HG03139 (cell line): Measurements from ENCODE around the gene POLD2.
"Not testable (repeated sequence)": the region's sequence is repeated elsewhere in the genome, so short reads cannot be mapped to it uniquely, and the experiment has no call there.

Experiments
- ATAC-seq: cut with Tn5 transposase; IDR thresholded peaks from one replicate; pipeline ENCODE4 v1.9.1; 2021; ENCODE audit not compliant: unreplicated experiment

The POLD2 gene

DNA sequence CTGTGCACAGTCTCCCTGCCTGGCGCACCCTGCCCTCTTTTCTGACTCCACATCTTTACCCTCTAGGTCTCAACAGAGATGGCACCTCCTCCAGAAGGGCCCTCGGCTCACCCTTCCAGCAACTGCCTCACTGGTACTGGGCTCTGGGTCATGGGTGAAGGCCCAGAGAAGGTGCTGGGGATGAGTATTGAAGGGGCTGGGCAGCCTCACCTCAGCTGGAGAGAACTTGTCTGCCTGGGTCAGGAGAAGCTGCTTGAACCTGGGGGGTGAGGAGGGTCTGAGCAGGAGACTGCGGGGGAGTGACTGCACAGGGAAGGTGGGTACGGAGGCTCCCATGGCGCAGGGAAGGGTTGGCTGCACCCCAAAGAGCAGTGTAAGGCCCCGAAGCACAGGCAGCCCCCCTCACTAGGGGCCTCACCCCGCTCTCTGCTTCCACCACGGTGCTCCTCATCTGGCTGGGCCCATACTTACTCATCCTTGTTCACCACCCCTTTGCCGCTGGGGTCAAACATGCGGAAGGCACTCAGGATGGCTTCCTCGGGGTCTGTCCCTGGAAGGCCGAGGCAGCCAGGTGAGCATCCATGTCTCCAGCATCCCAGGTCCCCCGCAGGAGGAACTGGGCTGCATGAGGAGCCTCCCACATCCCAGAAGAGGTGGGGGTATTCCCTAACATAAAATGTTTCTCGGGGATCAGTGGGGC, 16.1 kb upstream of the POLD2 start:
- no peak for ATAC-seq

DNA sequence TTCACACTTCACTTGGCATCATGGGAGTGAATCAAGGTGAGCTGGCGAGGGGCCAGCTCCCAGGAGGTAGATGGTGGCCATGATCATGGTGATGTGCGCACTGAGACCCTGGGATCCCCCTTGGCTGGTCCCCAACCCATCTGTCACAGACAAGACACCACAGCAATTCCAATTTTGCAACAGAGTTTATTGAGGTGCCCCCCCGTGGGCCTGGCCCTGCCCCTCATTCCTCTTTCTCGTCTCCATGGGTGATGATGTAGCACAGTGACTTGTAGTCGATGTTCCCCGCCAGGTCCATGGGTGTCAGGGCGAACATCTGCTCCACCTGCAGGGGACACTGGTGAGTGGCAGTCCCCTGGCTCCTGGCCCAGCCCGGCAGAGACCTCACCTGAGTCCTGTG, 15.3 kb upstream of the POLD2 start:
- ATAC-seq, result no peak

GRCh38 chr7:44136731-44137130, 13.4 kb upstream of the POLD2 start:
- no peak for ATAC-seq

DNA sequence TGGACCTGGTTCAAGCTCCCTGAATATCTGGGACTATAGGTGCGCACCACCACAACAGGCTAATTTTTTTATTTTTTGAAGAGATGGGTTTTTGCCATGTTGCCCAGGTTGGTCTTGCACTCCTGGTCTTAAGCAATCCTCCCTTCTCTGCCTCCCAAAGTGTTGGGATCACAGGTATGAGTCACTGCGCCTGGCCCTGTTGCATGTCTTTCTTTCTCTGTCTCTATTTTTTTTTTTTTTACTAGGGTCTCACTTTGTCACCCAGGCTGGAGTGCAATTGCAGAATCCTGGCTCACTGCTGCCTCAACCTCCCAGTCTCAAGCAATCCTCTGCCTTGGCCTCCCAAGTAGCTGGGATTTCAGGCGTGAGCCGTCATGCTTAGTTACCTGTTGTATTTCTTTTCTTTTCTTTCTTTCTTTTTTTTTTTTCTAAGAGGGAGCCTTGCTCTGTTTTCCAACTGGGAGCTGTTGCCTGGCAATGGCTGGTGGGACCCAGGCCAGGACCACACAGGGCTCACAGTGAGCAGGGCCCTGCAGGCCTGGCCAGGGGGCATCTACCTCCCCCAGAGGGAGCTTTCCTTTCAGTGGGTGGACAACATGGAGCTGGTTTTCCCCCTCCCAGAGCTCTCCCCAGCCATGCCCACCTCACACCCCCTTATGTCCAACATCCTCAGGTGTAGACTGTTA, 11.7 kb upstream of the POLD2 start:
- ATAC-seq, result no peak

DNA sequence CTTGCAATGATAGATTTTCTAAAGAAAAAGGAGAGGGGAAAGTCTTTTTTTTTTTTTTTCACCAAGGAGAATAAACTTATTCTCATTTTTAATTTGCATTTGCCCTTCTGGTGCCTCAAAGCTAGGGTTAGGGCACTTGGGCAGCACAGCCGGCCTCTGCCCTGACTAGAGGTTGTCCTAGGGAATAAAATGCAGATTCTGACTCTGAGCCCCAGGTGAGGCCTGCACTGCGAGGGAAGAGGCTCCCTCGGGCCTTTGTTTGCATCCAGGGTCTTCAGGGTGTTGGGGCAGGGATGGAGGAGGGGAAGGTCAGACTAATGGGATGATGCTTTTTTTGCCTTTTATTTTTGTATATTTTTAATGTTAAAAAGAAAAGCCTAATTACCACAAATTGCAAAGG, 9.9 kb upstream of the POLD2 start:
- ATAC-seq, result no peak

GRCh38 chr7:44132039-44132438, 8.7 kb upstream of the POLD2 start:
- no peak for ATAC-seq

DNA sequence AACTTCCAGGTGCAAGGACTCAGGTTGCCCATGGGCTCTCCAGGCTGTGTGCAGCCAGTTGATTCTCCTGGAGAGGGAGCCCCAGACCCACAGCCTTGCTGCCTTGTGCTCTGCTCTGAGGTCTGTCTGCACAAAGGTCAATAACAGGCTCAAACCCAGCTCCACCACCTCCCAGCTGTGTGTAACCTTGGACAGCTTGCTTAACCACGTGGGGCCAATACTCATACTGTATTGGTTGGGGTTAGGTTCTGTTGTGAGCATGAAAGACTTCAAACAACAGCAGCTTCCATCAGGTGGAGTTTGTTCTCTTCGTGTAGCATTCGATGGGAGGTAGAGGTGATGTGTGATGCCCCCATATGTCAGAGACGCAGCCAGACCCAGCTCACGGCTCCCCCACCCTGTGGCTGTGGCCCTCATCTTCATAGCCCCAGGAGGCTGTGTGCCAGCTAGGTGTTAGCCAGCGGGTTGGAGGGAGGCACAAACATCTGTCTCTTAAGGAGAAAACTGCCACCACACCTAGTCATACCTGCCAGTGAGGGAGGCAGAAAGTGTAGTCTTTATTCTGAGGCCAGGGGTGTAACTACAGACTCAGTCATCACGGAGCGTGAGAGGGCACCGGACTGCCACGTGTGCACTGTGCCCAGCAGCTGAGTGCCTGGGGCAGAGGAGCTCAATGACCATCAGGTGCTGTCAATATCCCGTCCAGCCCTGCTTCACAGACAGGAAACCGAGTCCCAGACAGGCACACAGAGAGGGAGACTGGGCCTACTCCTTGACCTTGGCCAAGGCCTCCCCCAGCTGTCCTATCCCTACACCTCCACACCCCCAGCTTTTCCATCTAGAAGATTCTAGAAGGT, 8.1 kb upstream of the POLD2 start:
- no peak for ATAC-seq

GRCh38 chr7:44128721-44129582, 5.6 kb upstream of the POLD2 start:
- ATAC-seq, result no peak

- ATAC-seq, result no peak
These were observed 3.8 kb upstream of the POLD2 start for GRCh38 chr7:44127161-44127560.

DNA sequence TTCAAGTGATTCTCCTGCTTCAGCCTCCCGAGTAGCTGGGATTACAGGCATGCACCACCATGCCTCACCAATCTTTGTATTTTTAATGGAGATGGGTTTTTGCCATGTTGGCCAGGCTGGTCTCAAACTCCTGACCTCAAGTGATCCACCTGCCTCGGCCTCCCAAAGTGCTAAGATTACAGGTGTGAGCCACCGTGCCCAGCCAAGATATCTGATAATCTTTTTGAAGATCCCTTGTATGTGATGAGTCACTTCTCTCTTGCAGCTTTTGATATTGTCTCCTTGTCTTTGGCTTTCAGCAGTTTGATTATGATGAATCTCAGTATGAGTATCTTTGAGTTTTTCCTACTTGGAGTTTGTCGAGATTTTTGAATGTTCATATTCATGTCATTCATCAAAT, 3.2 kb upstream of the POLD2 start:
- ATAC-seq, result not testable (repeated sequence)

DNA sequence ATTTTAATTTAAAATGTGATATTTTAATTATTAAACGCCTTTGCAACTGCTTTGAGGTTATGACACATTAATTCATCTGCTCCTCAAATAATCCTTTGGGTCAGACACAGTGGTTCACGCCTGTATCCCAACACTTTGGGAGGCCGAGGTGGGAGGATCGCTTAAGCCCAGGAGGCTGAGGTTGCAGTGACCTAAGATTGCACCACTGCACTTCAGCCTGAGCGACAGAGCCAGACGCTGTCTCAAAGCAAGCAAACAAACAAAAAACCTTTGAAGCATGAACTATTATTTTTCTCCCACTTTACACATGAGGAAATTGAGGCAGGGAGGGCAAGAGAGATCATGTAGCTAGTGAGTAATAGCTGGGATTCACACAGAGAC, 1.5 kb upstream of the POLD2 start:
- no peak for ATAC-seq

DNA sequence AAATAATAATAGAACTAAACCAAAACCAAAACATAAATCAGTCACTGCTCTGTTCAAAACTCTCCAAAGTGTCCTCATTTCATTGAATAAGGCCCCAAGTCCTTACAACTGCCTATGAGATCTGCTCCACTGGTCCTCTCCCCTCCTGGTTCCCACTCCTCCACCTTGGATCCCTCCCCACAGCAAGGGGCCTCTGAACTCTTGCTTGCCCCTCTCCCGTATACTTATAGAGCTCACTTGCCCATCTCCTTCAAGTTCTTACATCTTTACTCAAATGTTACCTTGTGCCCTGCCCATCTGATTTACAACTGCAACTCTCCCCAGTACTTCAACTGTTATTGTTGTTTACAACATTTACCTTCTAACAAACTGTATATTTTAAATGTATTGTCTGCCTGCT, 819 bp downstream of the POLD2 start:
- no peak for ATAC-seq

GRCh38 chr7:44121761-44122420, 1.5 kb downstream of the POLD2 start:
- ATAC-seq, result no peak

- no peak for ATAC-seq
These were observed 3.0 kb downstream of the POLD2 start for GRCh38 chr7:44120395-44120794.

DNA sequence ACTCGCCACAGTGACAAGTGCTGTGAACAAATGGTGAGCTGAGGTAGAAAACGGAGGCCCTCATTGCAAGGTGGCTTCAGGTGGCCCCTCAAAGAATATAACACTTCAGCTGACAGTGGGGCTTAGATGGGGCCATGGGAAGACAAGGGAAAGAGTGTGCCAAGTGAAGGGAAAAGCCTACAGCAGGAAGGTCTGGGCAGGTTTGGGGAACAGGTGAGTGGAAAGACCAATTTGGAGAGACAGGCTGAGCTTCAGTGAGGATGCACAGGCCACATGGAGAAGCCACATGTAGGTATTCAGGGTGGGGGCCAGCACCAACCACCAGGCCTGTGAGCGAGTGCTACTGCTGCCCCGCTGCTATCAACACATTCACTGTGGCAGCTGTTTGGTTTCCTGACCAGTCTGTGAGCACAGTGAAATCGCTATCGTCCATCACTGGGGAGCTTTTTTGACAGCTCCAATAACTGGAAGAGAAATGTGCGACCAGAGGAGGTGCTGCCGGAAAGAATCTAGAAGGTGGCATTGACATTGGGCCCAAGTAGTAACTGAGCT, 3.4 kb downstream of the POLD2 start:
- no peak for ATAC-seq

DNA sequence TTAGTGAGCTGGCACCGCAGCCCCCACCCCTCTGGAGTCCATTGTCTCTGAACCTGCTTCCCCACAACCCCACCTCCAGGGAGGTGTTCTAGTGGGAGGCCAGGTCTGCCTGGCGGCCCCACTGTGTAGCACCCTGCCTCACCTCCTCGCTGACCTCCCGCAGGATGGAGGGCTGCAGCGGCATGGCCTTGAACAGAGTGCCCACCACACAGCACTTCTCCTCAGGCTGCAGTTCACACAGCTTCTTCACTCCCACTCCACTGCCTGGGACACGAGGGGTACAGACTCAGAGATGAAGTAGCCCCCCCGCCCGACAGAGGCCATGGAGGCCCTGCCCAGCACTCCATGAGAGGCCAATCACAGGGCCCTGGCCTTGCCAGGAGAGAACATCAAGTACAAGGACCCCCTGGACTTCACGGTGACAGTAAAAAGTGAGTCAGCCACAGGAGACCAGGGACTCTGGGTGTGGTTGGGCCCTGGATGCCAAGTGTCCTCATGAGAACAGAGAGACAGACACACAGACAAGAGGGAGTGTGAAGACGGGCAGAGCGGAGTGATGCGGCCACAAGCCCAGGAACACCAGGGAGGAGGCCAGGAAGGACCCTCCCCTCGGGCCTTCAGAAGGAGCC, 5.4 kb downstream of the POLD2 start:
- ATAC-seq, result no peak

- no peak for ATAC-seq
These were observed 6.3 kb downstream of the POLD2 start for GRCh38 chr7:44116789-44117666.

- no peak for ATAC-seq
These were observed 7.1 kb downstream of the POLD2 start for GRCh38 chr7:44116087-44116788.
